ENCODE results near the gene RAMP1.

RAMP1 gene

DNA sequence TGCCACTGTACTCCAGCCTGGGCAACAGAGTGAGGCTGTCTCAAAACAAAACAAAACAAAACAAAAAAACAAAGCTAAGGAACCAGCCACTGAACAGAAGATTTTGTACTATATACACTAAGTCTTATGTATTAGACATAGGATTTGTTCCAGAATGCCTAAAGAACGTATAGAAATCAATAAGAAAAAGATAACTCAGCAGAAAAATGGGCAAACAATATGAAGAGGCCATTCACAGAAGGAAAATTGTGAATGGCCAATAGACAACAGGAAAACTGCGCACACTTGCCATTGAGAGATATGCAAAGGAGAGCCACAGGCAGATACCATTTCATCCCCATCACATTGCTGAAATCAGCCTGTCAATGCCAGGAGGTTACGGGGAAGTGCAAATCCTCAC, 92.5 kb downstream of the RAMP1 start:
- no peak for DNase-seq (ENCODE audit: low read depth)

DNA sequence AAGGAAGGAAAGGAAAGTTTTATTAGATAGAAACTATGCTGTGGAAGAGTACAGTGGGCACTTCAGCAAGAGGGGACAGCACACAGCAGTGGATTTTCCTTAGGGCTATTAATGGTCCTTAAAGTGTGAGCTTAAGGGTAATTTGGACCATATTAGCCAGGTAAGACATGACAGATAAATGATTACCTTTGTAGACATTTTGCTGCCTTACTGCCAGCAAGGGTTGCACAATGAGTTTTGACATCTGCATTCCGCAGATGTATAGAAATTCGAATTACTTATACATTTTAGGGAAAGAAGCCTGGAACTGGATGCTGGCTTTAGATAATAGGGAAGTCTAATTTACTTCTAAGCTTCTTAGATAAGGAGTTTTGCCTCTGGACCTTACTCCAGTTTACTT, 93.4 kb downstream of the RAMP1 start:
- DNase-seq (ENCODE audit: low read depth) = no peak

DNA sequence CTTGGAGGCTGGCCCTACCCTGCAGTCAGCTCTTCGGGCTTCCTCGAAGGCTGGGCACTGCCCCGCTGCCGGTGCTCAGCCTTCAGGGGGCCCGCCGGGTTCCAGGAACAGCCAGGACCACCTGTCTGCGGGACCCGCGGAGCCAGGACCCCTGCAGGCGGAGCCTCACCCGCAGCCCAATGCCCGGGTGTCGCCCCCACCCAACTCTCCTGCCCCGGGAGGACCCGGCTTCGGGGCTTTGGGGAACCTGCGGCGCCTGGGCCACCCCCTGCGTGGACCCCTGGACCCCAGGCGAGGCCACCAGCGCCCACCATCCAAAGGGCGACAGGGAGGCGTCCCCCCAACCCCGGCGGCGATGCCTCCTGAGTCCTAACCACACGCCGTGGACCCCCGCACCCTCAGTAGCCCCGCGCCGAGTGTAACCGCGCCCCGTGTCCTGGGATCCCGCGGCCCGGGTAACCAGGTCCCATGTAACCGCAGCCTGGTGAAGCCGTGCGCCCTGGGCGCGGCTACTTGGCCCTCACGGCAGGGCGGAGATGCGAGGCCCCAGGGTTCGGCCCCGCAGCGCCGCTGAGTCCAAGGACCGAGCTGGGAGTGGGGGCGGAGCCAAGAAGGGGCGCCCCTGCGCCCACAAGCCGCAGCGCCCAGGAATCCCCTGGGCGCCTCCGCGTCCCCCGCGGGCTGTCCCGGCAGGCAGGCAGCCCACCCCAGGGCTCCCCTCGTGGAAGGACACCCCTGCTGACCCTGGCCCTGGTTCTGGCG, 96.4 kb downstream of the RAMP1 start:
- DNase-seq (ENCODE audit: low read depth) = no peak

DNA sequence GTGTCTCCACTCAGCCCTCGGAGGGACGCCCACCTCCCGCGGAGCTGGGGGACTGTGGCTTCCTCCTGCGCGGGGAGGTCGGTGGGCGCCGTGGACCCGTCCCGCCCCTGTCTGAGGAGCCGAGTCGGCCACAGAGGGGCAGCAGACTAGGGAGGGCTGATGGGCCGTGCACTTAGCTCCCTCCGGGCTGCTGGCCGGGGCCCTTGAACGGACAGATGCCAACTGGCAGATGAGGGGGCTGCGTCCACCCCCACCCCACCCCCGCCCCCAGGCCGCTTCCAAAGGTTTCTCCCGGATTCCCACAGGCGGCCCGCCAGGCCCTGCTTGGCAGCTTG, 96.9 kb downstream of the RAMP1 start:
- DNase-seq (ENCODE audit: low read depth) = no peak

DNA sequence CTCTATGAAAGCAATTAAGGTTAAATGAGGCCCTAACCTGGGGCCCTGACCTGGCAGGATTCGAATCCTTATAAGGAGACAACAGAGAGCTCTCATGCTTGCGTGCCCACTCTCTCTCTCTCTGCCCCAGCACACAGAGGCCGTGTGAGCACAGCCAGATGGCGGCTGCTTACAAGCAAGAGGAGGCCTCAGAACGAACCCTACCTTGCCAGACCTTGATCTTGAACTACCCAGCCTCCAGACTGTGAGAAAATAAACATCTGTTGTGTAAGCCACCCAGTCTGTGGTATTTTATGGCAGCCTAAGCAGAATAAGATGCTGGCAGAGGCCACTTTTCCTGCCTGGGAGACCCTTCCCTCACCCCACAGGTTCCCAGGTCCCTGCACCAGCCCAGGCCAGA, 102.2 kb downstream of the RAMP1 start:
- DNase-seq (ENCODE audit: low read depth) = no peak
